ENCODE data around the gene MIPOL1.
A peak's percentile ranks its signal among the peaks of the same experiment; 100 is the strongest.

MIPOL1 gene

DNA sequence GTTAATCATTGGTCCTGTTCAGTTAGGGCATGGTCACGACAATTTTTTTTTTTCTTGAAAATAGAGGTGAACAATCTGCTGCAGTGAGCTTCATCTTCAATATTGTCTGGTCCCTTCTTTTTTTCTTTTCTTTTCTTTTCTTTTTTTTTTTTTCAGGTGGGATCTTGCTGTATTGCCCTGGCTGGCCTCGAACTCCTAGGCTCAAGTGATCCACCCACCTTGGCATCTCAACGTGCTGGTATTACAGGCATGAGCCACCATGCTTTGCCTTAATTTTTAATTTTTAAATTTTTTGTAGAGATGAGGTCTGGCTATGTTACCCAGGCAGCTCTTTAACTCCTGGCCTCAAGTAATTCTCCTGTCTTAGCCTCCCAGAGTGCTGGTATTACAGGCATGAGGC is 36.5 kb downstream of the MIPOL1 start:
- DNase-seq, result no peak

DNA sequence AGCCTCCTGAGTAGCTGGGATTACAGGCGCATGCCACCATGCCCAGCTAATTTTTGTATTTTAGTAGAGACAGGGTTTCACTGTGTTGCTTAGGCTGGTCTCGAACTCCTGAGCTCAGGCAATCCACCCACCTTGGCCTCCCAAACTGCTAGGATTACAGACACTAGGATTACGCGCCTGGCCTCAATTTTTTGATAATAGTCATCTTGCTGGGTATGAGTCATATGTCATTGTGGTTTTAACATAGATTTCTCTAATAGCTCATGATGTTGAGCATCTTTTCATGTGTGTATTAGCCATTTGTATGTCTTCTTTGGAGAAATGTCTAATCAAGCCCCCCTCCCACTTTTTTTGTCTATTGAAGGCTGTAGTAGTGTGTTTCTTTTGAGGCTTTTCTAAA is 38.3 kb downstream of the MIPOL1 start:
- peak; percentile 78 for DNase-seq

DNA sequence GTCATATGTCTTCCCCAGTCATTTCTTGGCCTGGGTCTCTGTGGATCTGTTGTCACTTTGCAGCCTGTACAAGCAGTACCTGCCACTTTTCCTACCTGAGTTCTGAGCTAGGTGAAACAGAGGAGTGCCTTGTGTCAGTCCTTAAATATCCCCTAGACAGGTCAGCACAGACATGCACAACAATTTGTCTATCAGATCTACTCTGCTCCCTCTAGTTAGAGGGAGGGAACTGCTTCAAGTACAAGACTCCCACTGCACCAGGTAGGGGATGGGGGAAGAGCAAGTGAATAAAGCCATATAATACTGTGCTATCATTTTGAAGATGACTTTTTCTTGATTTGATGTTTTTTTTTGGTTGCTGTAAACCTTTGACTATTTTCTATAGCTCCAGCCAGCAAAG is 39.4 kb downstream of the MIPOL1 start:
- DNase-seq, result no peak

DNA sequence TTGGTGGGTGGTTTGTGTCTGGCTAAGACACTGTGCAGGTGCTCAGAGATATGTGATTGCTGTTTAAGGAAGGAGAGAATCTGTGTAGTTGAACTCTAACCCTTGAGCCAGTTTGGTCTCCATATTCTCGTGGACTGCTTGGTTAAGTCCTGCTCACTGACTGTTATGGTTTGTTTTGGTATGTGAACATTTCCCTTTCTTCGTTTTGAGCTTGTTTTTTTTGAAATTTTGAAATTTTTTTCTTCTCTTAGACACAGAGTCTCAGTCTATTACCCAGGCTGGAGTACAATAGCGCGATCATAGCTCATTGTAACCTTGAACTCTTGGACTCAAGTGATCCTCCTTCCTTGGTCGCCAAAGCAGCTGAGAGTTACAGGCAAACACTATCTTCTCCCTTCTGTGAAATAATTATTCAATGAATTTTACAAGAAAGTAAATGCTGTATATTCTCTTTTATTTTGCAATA is 40.0 kb downstream of the MIPOL1 start:
- no peak for DNase-seq

DNA sequence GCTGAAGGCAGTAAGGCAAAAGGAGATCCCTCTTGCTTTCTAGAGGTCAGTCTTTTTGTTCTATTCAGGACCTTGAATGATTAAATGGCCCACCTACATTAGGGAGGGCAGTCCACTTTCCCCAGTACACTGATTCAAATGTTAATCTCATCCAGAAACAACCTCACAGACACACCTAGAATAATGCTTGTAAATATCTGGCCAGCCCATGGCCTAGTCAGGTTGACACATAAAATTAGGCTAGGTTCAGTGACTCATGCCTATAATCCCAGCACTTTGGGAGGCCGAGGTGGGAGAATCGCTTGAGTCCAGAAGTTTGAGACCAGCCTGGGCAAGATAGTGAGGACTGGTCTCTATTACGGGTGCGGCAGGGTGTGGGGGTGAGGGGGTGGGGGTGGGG is 43.5 kb downstream of the MIPOL1 start:
- no peak for DNase-seq

DNA sequence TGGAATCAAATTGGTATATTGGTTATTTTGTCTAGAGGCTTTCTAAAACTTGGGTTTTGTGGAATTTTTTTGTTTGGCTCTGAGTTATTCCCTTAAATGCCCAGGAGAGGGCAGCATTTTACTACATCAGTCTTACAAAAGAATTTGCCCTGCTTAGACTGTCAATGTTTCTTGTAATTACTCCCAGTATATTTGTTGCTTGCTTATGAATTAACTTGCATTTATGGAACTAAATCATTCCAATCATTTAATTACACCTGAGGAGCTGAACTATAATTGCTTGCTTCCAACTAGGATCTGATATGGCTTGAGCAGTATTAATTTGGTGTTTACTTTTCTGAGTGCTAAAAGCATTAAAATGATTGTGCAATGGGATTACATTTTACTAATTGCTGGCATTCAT is 48.7 kb downstream of the MIPOL1 start:
- DNase-seq, result peak; percentile 37

DNA sequence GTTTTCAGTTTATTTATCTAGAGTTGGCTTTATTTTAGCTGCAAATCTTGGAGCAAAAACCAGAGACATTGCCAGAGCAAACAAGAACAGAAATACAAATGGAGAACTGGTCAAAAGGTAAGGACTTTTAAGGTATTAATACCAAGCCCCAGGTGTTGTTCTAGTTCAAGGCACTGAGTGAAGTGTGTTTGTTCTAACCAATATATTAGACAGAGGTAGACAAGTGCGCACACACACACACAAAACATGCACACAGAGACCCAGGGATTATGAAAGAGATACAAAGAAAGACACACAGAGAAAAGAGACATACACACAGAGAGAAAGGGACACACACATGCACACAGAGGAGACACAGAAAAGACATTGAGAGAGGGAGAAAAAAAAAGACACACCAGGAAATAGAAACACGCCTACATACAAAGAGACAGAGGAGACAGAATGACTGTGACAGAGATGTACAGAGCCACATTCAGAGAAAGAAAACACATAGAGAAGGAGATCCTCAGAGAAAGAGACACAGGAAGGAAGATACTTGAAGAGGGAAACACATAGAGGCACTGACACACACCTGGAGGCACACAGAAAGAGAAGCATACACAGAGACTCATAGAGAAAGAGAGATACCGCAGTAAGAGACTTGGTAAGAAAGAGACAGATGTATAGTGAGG is 50.2 kb downstream of the MIPOL1 start:
- DNase-seq, result no peak

DNA sequence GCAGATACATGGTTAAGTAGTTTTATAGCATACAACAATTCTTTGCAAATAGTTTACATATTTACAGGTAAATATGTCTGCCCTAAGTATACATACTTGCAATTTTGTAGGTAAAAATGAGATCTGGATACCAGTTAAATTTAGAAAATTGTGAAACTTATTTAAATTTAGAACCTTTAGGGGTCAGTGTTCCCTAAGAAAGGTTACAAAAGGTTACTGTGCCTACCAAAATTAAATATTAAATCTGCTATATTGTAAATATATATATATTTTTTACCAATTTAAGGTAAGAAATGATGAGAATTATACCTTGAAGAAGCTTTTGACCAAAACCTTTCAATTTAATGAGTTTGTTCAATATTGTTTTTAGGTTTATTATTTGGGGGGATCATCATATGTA is 54.0 kb downstream of the MIPOL1 start:
- no peak for DNase-seq

DNA sequence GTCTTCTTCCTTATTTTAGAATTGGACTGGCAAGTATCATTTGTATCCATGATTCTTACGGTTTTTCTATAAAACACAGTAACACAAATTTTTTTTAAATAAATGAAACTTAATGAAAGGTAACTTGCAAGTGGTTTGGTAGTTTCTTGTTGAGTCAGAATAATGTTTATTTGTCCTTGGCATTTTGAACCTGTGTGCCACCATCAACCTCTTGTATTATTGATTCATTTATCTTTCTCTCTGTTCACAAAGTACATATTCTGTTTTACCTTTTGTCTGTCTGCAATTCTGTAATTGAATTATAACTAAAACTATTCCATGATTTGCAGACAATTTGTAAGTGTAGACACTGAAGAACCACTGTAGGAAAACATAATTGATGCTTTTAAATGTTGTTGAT is 54.7 kb downstream of the MIPOL1 start:
- DNase-seq, result no peak

DNA sequence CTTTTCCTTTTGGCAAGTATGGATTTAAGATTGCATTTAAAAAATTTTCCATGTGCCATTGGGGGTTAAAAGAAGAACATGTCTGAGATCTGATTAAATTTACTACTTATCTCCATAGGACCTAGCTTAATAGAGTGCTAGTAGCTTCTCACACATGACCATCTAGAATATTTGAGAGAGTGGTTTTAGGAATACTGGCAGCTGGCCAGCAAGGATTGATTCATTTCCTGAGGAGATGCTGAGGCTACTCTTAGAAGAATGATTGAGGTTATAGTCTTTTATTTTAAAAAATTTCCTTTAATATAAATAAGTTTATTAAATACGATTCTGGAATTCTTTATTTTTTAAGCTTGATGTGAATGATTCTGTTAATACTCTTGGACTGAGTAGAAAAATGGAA is 56.2 kb downstream of the MIPOL1 start:
- peak; percentile 81 for DNase-seq

DNA sequence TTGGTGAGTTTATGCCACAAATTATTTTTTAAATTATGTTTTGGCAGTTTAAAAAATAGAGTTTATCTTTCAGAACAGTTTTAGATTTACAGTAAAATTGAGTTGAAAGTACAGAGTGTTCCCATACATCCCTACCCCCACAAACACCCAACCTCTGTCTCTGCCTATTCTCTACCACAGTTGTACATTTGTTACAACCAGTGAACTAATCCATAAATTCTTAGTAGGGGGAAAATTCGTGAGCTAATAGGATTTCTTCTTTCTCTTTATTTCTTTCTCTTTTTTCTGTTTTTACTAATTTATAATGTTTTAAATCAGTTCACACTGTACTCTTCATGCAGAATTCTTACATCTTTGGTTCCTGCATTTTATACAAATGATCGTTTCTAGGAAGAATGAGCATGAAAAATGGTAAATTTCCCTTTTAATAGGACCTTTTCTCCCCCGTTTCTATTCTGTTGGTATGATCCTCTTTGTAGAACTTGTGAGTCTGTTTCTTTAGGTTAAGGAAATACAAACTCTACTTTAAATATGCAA is 56.7 kb downstream of the MIPOL1 start:
- DNase-seq, result no peak

DNA sequence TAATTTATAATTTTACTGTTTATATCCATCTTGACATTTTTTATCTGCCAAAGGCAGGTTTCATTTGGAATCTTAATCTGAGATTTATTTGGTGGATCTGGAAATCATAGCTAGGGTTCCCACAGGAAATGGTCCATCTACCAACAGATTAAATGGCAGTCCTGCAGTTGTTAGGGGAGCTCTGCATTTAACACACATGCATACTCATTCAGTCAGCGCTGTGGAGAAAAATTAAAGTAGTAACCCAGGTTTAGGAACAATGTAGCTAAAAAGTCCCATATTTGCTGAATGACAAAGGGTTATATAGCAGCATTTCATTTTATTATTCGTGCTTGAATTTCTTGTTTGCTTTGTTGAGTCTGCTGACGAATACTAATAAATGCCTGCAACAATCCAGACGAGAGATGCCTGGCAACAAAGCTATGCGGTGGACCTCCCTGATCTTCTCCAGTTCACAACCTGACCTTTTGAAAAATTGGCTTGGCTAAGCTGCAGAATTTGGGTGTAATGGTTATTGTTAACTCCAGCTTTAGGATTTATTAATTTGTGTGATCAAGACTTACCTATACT is 59.8 kb downstream of the MIPOL1 start:
- DNase-seq, result no peak

DNA sequence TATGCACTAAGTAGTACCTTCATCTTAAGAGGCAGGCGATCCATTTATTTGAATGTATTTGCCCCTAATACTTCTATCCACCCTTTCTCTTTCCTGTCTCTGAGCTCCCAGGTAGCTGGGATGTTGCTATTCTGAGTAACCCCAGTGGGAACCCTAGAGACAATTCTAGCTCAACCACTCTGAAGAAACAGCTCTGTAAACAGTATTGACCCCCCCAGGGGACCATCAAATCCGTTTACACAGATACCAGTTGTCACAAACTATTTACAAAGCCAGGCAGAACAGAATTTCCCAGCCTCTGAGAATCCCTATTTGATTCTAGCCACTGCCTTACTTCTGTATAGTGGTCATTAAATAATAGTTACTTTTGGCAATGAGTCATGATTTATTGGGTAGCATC is 64.9 kb downstream of the MIPOL1 start:
- DNase-seq, result no peak

DNA sequence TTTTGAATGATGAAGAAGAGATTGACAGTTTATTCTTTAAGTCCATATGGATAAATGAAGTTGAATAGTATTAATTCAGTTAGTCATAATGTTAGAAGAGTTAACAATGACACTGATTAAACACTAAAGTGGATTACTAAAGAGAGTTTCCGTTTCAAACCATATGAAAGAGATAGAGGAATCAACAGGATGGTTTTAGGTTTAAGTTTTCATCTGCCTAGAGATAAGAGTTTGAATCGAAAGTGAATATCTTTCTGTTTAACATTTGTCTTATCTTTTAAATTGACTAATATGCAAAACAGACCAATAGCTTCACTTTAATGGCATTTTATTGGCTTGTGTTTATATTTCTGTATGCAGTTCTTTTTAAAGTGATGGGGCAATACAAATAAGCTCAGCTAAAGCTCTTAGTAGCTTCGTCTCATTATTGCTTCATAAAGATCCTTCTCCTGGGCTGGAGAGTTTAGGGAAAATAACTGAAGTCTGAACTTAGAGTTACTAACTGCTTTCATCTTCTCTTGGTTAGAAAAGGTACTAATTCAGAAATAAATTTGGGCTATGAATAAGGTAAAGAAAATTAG is 66.0 kb downstream of the MIPOL1 start:
- no peak for DNase-seq

DNA sequence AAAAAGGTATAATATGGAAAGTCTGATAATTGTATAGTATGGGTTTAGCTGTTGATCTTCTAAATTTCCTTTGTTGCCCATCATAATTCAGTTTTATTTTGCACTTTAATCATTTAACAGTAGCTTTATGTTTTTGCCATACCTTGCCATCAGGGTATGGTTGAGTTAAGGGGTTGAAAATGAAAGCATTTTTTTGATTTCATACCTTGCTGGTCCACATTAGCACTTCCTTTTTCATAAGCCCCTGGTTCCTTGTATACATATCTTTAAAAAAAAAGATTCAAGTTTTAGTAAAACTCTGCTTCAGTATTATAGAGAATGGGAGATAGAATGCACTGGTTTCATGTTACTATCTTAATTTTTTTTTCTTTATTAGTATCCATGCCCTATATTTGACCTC is 71.1 kb downstream of the MIPOL1 start:
- no peak for DNase-seq

DNA sequence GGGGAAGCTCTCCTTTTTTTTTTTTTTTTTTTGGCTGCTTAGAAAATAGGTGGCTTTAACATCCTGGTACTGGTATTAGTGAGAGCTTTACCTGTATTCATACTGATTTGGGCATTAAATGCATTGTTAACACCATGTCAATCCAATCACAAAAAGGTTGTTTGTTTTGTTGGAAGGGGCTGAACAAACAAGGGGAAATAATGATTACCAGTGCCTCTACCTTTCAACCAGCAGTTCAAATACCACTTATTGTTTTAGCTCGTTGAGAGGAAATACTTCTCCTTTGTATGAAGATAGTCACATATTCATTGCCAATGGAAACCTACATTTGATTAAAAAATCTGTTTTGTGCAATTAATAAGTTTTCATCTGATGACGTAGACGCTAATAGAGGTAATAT is 72.9 kb downstream of the MIPOL1 start:
- no peak for DNase-seq

DNA sequence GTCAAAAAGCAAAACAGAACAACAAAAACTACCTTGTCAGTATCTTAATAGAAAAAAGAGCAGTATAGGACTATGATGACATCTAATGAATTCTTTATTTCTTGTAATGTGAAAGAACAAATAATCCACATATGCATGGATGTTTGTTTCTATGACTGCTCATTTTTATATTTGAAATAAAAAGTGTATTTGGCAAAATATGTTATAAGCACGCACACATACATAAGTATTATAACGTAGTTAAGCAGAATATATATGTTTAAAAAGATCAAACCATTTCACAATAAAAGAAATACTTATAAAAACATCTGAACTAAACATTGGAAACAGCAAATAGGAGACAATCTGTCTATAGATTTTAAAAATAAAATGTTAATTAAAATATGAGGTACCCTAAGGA is 74.8 kb downstream of the MIPOL1 start:
- no peak for DNase-seq

DNA sequence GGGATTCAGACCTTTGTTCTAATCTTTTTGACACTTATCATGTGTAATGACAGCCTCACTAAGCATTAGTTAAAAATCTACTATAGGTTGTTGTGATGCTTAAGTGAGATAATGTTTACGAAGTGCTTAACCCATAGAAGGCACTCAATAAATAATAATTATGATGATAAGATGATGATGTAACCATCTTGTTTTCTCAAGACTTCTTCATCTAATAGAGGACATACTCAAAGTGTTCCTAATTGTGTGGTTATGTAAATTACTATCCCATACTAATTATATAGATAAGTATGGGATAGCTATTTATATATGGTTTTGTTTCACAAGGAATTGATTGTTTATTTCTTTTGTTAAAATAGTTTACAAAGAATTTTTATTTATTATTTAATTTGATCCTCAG is 76.9 kb downstream of the MIPOL1 start:
- no peak for DNase-seq

DNA sequence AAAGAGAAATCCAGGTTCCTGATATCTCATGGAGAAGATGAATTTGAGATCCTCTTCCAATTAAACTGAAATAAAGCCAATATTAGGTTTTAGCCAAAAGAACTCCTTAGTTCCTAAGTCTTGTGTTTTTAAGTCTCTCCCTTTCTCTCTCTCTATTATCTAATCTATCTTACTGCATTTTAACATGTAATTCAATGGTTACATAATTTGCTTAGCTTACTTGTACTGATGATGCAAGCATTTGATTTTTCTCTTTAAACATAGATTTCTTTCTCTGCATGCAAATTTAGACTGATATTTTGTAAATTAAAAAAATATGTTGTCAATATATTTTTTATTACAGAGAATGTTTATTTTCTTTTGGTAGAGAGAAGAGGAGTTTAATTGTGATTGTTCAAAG is 78.2 kb downstream of the MIPOL1 start:
- DNase-seq, result no peak

DNA sequence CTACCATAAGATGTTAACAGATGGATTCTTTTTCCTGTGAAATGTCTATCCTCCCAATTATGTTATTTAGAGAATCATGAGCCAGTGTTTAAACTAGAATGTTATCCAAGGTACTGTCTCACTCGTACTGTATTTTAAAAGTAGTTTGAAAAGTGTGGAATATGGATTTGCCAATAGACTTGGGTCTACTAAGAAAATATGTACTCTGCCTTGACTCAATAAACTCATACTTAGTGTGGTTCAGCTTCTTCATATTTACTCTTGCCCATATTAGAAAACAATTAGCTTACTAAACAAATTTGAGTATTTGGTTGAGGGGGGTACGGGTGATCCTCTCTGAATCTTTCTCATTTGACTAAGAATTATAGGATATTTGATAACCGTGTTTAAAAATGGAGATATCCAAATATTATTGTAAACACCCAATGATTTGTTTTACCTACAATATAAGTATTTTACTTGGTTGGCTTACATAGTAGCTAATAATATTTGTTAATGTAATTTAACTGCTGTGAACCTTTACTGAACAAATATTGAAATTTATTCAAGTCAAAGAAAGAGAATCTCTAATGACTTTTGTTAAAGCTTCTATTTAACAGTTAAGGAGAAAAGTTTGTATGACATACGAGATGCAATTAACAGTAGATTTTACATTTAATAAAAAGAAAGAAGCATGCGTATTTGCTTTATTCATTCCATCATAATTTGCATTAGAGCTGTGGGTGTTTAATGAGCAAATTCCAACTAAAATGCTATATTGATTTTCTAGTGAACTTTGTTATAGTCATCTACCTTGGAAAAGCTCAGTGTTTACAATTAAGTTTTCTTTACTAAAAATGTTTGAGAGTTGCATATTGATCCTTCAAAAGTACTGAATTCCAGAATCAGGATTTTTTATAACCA is 81.2 kb downstream of the MIPOL1 start:
- DNase-seq, result no peak

DNA sequence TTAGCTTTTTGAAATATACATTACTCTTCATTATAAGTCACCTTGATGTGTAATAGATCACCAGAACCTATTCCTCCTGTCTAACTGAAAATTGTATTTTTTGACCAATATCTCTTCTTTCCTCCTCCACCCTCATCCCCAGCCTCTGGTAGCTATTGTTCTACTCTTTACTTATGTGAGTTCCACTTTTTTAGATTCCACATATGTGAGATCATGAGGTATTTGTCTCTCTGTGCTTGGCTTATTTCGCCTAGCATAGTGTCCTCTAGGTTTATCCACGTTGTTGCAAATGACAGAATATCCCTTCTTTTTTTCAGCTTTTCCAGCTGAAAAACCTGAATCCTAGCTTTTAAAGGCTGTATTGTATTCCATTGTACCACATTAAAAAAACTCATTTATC is 82.1 kb downstream of the MIPOL1 start:
- no peak for DNase-seq

DNA sequence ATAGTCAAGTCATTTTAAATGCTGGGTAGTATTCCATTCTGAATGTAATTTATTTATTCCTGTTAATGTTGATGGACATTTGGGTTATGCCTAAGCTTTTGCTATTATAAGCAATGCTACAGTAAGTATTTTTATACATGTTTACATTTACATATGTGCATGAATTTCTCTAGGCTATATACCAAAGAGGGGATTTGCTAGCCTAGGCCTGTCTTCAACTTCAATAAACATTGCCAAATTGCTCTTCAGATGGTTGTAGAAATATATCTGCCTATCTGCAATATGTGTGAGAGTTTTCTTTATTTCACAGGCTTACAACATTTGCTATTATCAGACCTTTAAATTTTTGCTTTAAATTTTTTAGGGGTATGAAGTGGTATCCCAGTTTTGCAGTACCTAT is 87.0 kb downstream of the MIPOL1 start:
- DNase-seq, result no peak

DNA sequence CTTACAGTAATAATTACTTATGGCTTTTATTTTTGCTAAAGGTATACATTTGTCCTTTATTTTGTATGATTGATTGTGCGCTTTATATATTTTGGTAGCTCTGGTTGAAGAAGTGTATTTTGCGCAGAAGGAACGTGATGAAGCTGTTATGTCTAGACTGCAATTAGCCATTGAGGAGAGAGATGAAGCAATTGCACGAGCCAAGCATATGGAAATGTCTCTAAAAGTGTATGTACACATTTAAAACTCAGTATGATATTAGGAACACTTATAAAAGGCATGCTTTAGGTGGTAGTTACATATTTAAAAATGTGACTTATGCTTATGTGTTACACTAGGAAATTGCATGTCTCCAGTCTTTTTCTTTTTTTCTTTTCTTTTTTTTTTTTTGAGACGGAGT is 87.5 kb downstream of the MIPOL1 start:
- DNase-seq, result no peak
